RCC 7860 (cell line): ENCODE data around the gene MLXIPL.
A peak's percentile ranks its signal among the peaks of the same experiment; 100 is the strongest.
"Not testable (repeated sequence)": the region's sequence is repeated elsewhere in the genome, so short reads cannot be mapped to it uniquely, and the experiment has no call there.

ENCODE experiments used
- DNase-seq: peaks from one replicate; pipeline ENCODE4 v3.0.0-alpha.2; 2015; ENCODE audit warnings: low spot score
- FAIRE-seq: peaks from 2 replicates; lab custom pipeline; 2012; peaks lifted over from hg19 to GRCh38; lab: Jason Lieb, UNC

The MLXIPL gene

GRCh38 chr7:73582664-73583202 lies 41.6 kb downstream of the MLXIPL start:
- DNase-seq (no peak), FAIRE-seq (no peak)

- DNase-seq, FAIRE-seq: not testable (repeated sequence)
These were observed 43.3 kb downstream of the MLXIPL start for GRCh38 chr7:73581006-73581405.

GRCh38 chr7:73578342-73579128 lies 45.8 kb downstream of the MLXIPL start, which contains the start of gene TBL2:
TBL2 (minus strand) TSS chr7:73578579; CDS start chr7:73578549, 30 bp downstream.
- FAIRE-seq (peak; percentile 88), DNase-seq (peak; percentile 99)

GRCh38 chr7:73577627-73578341 lies 46.5 kb downstream of the MLXIPL start:
- no peak for FAIRE-seq
- DNase-seq: no peak

GRCh38 chr7:73573791-73574190 lies 50.5 kb downstream of the MLXIPL start:
- no peak for DNase-seq
- FAIRE-seq: no peak

GRCh38 chr7:73573276-73573675 lies 51.0 kb downstream of the MLXIPL start:
- DNase-seq (no peak), FAIRE-seq (no peak)

GRCh38 chr7:73572767-73573186 lies 51.5 kb downstream of the MLXIPL start:
- no peak for FAIRE-seq
- DNase-seq: no peak

- FAIRE-seq (no peak), DNase-seq (no peak)
These were observed 53.3 kb downstream of the MLXIPL start for GRCh38 chr7:73570977-73571376.

GRCh38 chr7:73570521-73570920 lies 53.8 kb downstream of the MLXIPL start:
- DNase-seq: no peak
- no peak for FAIRE-seq

GRCh38 chr7:73569042-73569608 lies 55.2 kb downstream of the MLXIPL start:
- DNase-seq (no peak), FAIRE-seq (no peak)

- DNase-seq (no peak), FAIRE-seq (no peak)
These were observed 56.3 kb downstream of the MLXIPL start for GRCh38 chr7:73567846-73568685.

- no peak for DNase-seq
- no peak for FAIRE-seq
These were observed 57.2 kb downstream of the MLXIPL start for GRCh38 chr7:73567140-73567539.

GRCh38 chr7:73566431-73566830 lies 57.9 kb downstream of the MLXIPL start:
- FAIRE-seq, DNase-seq: not testable (repeated sequence)

GRCh38 chr7:73565675-73566340 lies 58.5 kb downstream of the MLXIPL start:
- no peak for FAIRE-seq
- no peak for DNase-seq

- FAIRE-seq: peak; percentile 67
- DNase-seq: peak; percentile 81
These were observed 64.0 kb downstream of the MLXIPL start for GRCh38 chr7:73560109-73560835.

GRCh38 chr7:73557397-73558257 lies 66.7 kb downstream of the MLXIPL start, which contains the start of gene BCL7B:
BCL7B (minus strand) TSS chr7:73557690; CDS start chr7:73557578, 112 bp downstream.
- FAIRE-seq: no peak
- DNase-seq: peak; percentile 17

- FAIRE-seq (no peak), DNase-seq (peak; percentile 92)
These were observed 67.3 kb downstream of the MLXIPL start for GRCh38 chr7:73557108-73557396.
